Body of pancreas (tissue), 4 donors: Measurements from ENCODE around the gene SMIM1. TPM values are rescaled to one million over a fixed set of nuclear protein-coding genes. Genes with fewer than 3 reads are reported as not detected.

Experiments
- ATAC-seq: fragments of 150-250 bp; one replicate; pipeline ENCODE4 v1.9.1; 2016
- DNase-seq, 4 donors: peaks; one replicate each; pipeline ENCODE4 v3.0.0-alpha.2; 2019
- H3K27ac ChIP-seq, 4 donors: fragments of 200-600 bp; sonication (generic); 1 replicate in 3 of 4; 2 replicates in 1 of 4; pipeline versions ENCODE4 v1.5.1 to v1.6.1; 2016 to 2019; ENCODE audit warnings: mild to moderate bottlenecking in 1 of 4, mixed read lengths in 1 of 4, moderate library complexity in 1 of 4
- H3K27me3 ChIP-seq, 2 donors: fragments of 200-600 bp; sonication (generic); one replicate each; pipeline ENCODE4 v1.6.0; 2016; ENCODE audit warnings: mild to moderate bottlenecking in 1 of 2
- H3K36me3 ChIP-seq, 2 donors: fragments of 200-600 bp; sonication (generic); replicated peaks in 1 of 2; 2 replicates each; pipeline ENCODE4 v1.5.1; 2016; ENCODE audit warnings: low read depth in 2 of 2; ENCODE audit not compliant: insufficient read depth in 1 of 2
- H3K4me1 ChIP-seq: fragments of 200-600 bp; sonication (generic); one replicate; pipeline ENCODE4 v1.6.0; 2016
- H3K4me3 ChIP-seq, 2 donors: fragments of 200-600 bp; sonication (generic); 1 replicate in 1 of 2; 2 replicates in 1 of 2; pipeline ENCODE4 v1.5.1; 2016 to 2019
- H3K9me3 ChIP-seq, 3 donors: fragments of 200-600 bp; sonication (generic); 1 replicate in 2 of 3; 2 replicates in 1 of 3; pipeline ENCODE4 v1.5.1; 2016
- CTCF ChIP-seq, 7 experiments: fragments of 450-650 bp in 4 of 7; fragments of 200-600 bp in 3 of 7; sonication (generic) in 3 of 7; IDR thresholded peaks; one replicate each; pipeline ENCODE4 v1.5.1; 2016 to 2019; ENCODE audit warnings: antibody characterized with exemption in 7 of 7
- POLR2A ChIP-seq, 3 donors: fragments of 450-650 bp; IDR thresholded peaks; one replicate each; pipeline ENCODE4 v1.6.1; 2016; ENCODE audit warnings: antibody characterized with exemption in 3 of 3, mild to moderate bottlenecking in 2 of 3
- WGBS, 2 donors: methylation state at CpG; one replicate each; pipeline ENCODE4 v1.1.5; 2017; 5-methylcytosine and 5-hydroxymethylcytosine counted together
- intact Hi-C: fragments of 100-400 bp; cut with DNase I; formaldehyde crosslinking; loops from one replicate; pipeline ENCODE4 v1.15.1; 2023
- total RNA-seq, 2 donors: library from RNA; depleted of rRNA; stranded (reverse); fragments of >200 nt; gene quantifications; one replicate each; pipeline ENCODE4 v1.1.0, GENCODE V29; 2016

Gene SMIM1
- total RNA-seq, 2 donors from 2014 or later: 5.2 TPM; not detected in 1

- Histone ChIP-seq H3K4me3 (no peak overlapping the region), H3K27ac (no peak overlapping the region), H3K36me3 (peaks cover 0 to 23% of the 10 kb centered on the region in 2 donors), H3K9me3 (no peaks in the 10 kb centered on the region), H3K4me1 (no peaks in the 10 kb centered on the region), H3K27me3 (no peaks in the 10 kb centered on the region)
- TF ChIP-seq CTCF (IDR thresholded peaks at IDR 0.05) (no peak), POLR2A (IDR thresholded peaks at IDR 0.05) (no peak)
- no peak for DNase-seq
- intact Hi-C loops: no loop called here
- no peak for ATAC-seq
- WGBS, 2 donors: 92% methylated on average over 16 to 17 of the region's 17 CpGs
These were observed 44.7 kb downstream of the SMIM1 start for GRCh38 chr1:3817138-3817740.

- TF ChIP-seq POLR2A (IDR thresholded peaks at IDR 0.05) (no peak), CTCF (IDR thresholded peaks at IDR 0.05) (no peak)
- H3K9me3 ChIP-seq: no peaks in the 10 kb centered on the region
- peaks cover 0 to 27% of the 10 kb centered on the region in 2 donors for H3K36me3 ChIP-seq
- intact Hi-C loops: no loop called here
- no peak overlapping the region for H3K27ac ChIP-seq
- no peaks in the 10 kb centered on the region for H3K4me1 ChIP-seq
- ATAC-seq (no peak), DNase-seq (no peak)
- WGBS, 2 donors: 89 to 95% methylated on average over 26 to 27 of the region's 28 CpGs
- H3K27me3 ChIP-seq: no peaks in the 10 kb centered on the region
- no peak overlapping the region for H3K4me3 ChIP-seq
These were observed 45.5 kb downstream of the SMIM1 start for GRCh38 chr1:3817821-3818597.

- DNase-seq: no peak
- H3K36me3 ChIP-seq: peaks cover 0 to 26% of the 10 kb centered on the region in 2 donors
- TF ChIP-seq CTCF (IDR thresholded peaks at IDR 0.05): no peak
- no peak for TF ChIP-seq POLR2A (IDR thresholded peaks at IDR 0.05)
These were observed 47.2 kb downstream of the SMIM1 start for GRCh38 chr1:3819771-3820200.

GRCh38 chr1:3820316-3820715 lies 47.8 kb downstream of the SMIM1 start:
- H3K4me3 ChIP-seq: no peak overlapping the region
- 79 to 86% methylated on average over 8 of the region's 8 CpGs for WGBS, 2 donors
- no peak for ATAC-seq
- no peaks in the 10 kb centered on the region for H3K9me3 ChIP-seq
- no peaks in the 10 kb centered on the region for H3K4me1 ChIP-seq
- H3K27me3 ChIP-seq: no peaks in the 10 kb centered on the region
- intact Hi-C loops: no loop called here
- no peak overlapping the region for H3K27ac ChIP-seq
- peaks cover 0 to 25% of the 10 kb centered on the region in 2 donors for H3K36me3 ChIP-seq
- DNase-seq: no peak
- no peak for TF ChIP-seq POLR2A (IDR thresholded peaks at IDR 0.05)
- TF ChIP-seq CTCF (IDR thresholded peaks at IDR 0.05): no peak

More at GRCh38 chr1:3819771-3820200, 47.2 kb downstream of the SMIM1 start:
- 70 to 80% methylated on average over 10 of the region's 10 CpGs for WGBS, 2 donors
- ATAC-seq: no peak
- Histone ChIP-seq H3K4me1 (no peaks in the 10 kb centered on the region), H3K27ac (no peak overlapping the region), H3K27me3 (no peaks in the 10 kb centered on the region), H3K4me3 (no peak overlapping the region), H3K9me3 (no peaks in the 10 kb centered on the region)
- intact Hi-C loops: no loop called here
